HG03060 (cell line): ENCODE measurements around the gene HOXC11.

ENCODE experiments used
- ATAC-seq: cut with Tn5 transposase; IDR thresholded peaks from one replicate; pipeline ENCODE4 v1.9.1; 2021; ENCODE audit warnings: low read depth, moderate number of reproducible peaks; ENCODE audit not compliant: unreplicated experiment

HOXC11 gene

GRCh38 chr12:53941750-53942149 is 31.2 kb upstream of the HOXC11 start:
- ATAC-seq, result no peak

DNA sequence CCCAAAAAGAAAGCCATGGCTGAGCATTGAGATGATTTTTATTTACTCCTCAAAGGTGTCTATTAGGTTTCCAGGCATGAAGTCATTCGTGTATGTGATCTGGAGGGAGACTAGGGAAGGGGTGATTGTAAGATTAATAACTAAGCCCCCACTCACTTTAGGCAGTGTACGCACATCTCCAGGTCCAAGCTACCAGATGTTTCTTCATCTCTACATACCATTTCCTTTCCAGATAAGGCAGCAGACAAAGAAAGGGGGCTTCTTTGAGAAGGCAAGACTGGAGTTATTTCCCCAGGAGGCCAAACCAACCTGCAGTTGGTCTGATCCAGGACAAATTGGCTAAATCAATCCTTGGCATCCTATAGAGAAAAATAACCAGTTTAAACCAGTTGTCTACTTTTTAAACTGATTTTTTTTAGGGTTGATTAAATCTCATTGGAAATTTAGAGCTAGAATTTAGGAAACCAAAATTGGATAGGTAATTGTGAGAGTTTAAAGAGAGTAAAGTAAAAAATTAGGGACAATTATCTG is 30.4 kb upstream of the HOXC11 start:
- no peak for ATAC-seq

GRCh38 chr12:53944209-53944608 is 28.7 kb upstream of the HOXC11 start:
- no peak for ATAC-seq

GRCh38 chr12:53944907-53945847 is 27.7 kb upstream of the HOXC11 start:
- ATAC-seq, result no peak

- no peak for ATAC-seq
Observed at GRCh38 chr12:53947743-53948142, 25.2 kb upstream of the HOXC11 start.

GRCh38 chr12:53948650-53949593 is 24.0 kb upstream of the HOXC11 start:
- ATAC-seq, result no peak

DNA sequence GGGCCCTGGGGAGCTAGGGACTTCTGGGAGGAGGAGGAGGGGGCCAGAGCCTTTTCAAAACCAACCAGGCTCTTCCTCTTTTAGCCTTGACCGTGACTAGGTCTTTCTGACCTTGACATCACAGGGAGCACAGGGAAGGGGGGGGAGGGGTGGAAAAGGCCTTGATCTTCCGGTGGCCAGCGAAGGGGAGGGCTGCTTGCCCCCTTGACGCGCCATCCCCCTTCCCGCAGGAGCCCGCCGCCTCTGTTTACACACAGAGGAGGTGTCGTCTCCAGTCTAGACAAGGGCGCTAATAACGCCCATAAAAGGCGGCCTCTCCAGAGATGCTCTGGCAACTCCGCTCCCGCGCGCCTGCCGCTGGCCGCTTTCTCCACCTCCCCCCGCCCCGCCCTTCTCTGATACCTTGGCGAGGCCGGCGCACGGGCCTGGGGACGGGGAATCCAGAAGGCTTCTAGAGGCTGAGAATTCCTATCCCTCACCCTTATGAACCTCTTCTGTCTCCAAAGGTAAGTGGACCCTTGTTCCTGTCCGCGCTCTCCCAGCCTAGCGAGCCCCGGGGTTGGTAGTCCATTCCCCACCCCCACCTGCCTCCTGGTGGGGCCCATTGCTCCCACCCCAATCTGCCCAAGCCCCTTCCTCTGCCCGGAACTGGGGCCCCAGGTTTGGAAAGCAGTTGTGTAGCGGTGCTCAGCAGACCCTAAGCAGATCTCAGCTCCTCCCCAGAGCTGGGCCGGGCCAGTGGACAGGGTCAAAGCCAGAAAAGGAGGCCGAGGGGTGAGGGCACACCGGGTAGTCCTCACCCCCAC is 23.1 kb upstream of the HOXC11 start:
- ATAC-seq, result no peak

GRCh38 chr12:53950437-53950773 is 22.5 kb upstream of the HOXC11 start:
- ATAC-seq, result no peak

DNA sequence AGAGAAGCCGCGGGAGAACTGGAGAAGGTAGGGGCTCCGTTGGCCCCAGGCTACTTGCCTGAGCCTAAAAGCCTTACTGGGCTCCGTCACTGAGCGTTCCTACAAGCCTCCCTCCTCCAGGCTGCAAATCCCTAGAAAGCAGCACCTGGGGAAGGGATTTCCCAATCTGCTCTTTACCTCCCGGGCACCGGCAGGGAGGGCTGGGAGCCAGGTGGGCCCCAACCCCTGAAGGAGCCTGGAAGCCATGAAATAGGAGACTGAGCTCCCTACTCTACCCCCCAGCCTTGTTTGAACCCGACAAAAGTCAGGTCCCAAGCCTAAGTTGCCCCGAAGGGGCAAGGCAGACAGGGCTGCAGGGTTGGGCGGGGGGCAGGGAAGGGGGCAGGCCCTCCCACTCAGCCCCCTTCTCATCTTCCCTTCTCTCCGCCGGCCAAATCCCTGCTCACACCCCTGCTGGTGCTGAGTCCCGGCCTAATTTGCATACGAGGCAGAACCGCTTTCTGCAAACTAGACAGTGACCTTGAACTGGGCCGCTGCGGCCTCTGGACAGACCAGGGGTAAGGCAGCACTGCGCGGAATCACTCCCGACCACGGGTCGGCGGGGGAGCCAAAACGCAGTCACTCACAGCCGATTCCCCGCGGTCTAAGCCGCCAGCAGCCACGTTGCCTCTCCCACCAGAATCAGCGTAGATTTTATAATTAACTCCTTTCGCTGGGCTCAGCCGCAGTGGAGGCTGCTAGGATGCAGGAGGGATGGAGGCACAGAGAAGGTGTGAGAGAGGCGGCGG is 21.9 kb upstream of the HOXC11 start:
- no peak for ATAC-seq

DNA sequence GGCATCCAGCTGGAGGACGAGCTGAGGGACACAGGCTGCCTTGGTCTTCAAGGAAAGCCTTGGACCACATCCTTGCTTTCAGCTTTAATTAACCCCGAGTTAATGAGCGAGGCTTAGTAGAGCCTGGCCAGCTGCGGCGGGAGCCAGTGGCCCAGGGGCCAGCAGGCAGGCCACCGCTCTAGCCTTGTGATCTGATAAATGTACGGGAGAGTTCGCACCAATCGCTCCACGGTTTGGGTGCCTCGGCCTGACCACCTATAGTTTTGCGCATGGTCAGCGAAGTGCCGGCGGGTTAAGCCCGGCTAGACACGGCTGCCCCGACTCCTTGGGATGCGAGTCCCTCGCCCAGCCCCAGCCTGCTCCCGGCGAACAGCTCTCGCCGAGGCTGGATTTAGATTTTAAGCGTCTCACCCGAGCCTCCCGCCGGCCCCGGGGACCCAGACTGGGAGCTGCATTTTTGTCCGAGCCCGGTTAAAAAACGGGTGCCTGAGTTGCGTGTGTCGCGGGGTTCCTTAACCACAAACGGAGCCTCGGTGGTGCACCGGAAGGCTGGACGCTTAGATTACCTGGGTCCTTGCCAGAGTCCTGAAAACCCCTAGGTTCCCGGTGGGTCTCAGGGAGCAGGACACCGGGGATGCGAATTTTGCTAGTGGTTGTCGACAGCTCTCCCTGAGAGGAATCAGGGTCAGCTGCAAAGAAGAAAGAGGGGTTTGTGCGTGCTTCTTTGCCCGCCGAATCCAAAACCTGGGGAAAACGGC is 21.2 kb upstream of the HOXC11 start:
- no peak for ATAC-seq

DNA sequence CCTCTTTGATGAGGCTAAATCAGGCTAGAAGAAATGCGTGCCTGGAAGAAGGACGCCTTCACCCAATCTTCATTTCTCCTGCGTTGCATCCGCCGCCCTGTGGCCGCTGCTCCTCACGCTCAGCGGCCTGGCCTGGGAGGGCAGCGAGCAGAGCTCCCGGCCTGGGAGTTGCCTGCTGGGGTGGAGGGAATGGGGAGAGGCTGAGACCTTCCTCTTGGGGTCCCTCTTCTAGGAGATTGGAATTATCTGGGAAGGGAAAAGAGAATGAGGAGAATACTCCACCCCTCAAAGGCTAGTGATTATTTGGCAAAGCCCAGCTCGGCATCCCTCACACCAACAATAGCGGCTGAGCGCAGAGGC is 20.6 kb upstream of the HOXC11 start:
- ATAC-seq, result no peak

DNA sequence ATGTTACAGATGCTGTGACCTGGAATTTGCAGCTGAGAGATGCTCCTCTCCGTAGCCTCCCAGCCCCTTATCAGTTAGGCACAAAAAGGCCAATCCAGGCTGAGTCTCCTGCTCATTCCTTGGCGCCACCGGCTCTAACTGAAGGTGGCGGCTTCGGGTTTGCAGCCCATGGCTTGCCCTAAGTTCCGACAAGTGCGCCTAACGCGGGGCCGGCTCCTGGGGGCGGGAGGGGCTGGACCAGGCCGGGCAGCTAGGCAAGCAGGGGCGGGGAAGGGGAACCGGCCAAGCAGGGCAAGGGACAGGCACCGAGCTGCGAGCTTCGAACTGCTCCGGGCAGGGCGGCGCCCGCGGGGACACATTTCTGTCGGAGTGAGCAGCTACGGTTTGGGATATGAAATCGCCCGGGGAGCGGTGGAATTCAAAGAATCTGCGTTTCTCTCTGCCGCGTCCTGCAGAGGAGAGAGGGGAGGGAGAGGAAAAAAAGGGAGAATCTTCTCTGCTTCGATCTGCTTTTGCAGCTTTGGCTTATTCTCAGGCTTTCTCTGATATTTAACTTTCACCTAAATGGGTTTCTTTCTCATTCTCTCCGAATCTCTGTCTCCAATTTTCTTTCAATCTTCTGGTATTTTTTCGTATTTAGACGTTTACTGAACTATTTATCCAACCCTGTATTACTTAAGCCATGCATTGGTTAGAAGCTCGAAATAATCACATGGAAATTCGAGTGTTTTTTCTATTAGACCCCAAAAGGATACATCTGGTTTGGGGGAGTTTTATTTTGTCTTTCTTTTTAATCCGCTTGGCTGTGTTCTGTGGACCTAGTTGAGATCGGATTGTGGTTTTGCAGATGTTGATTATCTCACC is 19.8 kb upstream of the HOXC11 start:
- ATAC-seq, result no peak

GRCh38 chr12:53953831-53954693 is 18.9 kb upstream of the HOXC11 start:
- ATAC-seq, result no peak

GRCh38 chr12:53954694-53955035 is 18.3 kb upstream of the HOXC11 start, which contains the start of gene HOXC12:
TSS of gene HOXC12 (plus strand) at chr12:53954903. CDS start at chr12:53954930, 27 bp downstream.
- no peak for ATAC-seq

GRCh38 chr12:53955036-53955775 is 17.7 kb upstream of the HOXC11 start:
- no peak for ATAC-seq

GRCh38 chr12:53955776-53956250 is 17.1 kb upstream of the HOXC11 start:
- ATAC-seq, result no peak
